COLO668 (cell line): ENCODE results near the gene NUDT4B.
"Not testable (repeated sequence)": the region's sequence is repeated elsewhere in the genome, so short reads cannot be mapped to it uniquely, and the experiment has no call there.

Experiments
- DNase-seq: peaks from one replicate; lab custom pipeline; 2025; ENCODE audit not compliant: unreplicated experiment; lab: John Stamatoyannopoulos, UW

NUDT4B gene

DNA sequence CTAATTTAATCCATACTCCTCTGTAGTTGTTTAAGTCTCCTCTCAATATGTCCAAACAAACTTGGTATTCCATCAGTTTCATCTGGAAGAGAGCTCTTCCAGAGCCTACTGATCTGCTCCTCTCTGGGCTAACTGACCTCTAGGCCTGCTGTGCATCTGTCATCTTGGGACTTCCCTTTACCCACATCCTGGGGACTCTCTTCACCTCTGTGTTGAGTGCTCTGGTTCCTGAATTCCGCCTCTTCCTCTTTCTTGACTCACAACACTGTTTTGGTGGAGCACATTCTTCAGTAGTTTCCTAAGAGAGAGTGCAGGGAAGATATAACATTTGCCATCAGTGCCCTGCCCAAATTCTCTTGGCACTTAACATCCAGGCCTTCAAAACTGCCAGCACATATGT lies 13.0 kb upstream of the NUDT4B start:
- DNase-seq = not testable (repeated sequence)

GRCh38 chr1:148738667-148739066 lies 9.9 kb upstream of the NUDT4B start:
- DNase-seq = not testable (repeated sequence)

DNA sequence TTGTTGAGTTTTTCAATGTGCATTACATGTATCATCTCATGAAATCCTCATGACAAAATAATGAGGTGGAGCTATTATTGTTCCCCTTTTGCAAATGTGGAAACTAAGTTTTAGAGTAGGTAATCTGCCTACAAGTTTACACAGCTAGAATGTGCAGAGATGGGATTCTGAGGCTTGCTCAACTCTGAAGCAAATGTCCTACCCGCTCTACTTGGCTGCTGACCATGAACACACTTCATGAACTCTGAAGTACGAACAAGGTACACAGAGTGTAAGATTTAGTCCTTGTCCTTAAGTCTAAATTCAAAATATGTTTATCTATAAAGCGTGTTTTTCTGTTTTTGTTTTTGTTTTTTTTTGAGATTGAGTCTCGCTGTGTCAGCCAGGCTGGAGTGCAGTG lies 5.4 kb upstream of the NUDT4B start:
- DNase-seq = not testable (repeated sequence)

DNA sequence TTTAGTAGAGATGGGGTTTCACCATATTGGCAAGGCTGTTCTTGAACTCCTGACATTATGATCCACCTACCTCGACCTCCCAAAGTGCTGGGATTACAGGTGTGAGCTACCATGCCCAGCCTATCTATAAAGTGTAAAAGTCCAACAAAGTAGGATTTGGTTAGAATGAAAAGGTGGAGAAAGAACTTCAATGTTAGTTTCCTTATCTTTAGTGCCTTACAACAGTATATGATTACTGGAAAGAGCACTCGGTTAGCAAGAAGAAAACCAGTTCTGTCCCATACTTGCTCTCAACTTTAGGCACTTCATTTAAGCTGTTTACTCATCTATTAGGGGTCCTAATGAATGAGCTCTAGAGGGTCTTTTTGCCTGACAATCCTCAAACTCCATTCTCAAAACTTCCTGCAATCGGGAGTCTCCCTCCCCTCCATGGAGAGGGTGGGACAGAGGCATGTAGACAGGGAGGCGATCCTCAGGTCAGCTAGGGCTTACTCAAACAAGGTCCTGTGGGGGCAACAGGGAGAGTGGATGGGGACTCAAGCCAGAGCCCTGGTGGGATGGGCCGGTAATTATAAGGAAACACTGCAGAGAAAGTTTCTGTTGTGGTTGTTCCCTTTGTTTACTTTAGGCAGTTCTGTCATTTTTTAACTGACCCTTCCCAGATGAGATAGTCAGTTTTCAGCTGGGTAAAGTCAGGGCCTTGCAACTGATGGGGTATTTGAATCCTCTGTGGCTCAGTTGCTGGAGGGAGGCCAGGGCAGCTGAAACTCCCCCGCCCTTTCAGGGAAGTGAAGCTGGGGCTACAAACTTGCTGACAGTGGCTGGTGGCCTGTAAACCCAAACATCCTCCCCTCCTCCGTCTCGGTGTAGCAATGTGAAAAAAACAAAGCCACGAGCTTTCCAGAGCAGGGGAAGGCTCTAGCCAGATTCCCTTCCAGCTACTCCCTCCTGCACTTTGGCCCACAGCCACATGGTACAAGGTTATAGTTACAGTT lies 4.6 kb upstream of the NUDT4B start:
- DNase-seq = not testable (repeated sequence)

- DNase-seq = not testable (repeated sequence)
Measured at GRCh38 chr1:148749335-148749681, 734 bp downstream of the NUDT4B start.

DNA sequence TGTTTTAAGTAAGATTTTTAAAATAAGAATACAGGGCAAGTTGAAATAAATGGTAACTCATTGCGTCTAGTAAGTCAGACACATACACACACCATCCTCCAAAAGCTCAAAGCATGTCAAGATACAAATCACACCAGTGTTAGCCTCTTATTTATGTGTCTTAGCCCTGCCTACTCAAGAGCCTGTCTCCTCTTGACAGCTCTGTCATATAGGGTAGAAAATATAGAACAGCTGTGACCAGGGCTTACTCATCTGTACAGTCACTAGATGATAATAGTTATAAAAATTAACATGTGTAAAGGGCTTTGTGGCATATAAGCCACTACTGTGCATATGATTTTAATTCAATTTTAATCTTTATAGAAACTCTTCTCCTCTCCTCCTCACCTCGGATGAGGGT lies 7.7 kb downstream of the NUDT4B start:
- not testable (repeated sequence) for DNase-seq

DNA sequence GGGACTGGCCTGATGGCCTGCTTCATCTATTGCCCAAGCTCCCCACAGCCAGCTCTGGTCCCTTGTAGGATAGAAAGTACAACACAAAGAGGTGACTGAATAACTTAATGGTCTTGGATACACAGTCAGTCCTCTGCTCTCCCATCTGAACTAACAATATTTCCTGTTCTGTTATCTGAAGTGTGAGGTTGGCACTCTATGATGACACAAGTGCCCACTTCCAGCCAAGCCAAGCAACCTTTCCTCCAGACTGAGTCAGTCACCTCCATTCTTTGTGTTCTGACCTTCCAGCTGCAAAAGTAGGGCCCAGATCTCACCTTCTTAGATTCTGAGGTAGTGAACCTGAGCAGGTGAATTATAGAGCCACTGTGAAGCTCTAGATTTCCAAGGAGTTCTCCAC lies 8.9 kb downstream of the NUDT4B start:
- not testable (repeated sequence) for DNase-seq

- not testable (repeated sequence) for DNase-seq
Measured at GRCh38 chr1:148758412-148758811, 9.8 kb downstream of the NUDT4B start.

DNA sequence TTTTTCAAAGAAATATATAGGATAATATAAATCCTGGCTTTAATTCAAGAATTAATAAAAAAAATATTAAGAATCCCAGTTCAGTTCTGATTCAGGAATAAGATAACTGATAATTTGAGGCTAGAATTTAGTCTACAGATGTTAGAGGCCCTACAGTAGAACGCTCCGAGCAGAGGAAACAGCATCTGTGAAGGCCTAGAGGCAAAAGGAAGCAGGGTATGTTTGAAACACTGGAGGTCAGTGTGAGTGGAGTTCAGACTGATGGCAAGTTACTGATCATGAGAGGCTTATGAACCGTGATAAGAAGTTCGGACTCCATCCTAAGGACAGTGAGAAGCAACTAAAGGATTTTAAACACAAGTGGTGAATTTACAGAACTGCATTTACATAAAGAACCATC lies 10.4 kb downstream of the NUDT4B start:
- DNase-seq = not testable (repeated sequence)

GRCh38 chr1:148759749-148760148 lies 11.2 kb downstream of the NUDT4B start:
- not testable (repeated sequence) for DNase-seq

DNA sequence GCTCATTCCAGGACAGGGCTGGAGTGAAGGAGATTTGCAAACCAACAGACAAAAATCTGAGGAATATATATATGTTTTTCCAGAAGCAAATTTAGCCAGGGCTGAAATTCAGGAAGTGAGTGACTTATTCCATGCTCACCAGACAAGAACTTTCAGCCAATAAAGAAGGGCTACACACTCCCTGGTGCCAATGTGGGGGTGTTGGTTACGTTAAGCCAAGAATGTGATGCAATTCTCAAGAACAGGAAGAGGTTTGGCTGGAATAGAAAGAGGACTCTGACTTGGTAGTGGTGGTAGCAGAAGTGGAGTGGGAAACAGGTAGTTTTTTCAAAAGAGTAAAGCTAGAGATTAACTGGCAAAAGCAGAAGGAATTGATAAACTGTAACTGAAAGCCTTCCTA lies 11.6 kb downstream of the NUDT4B start:
- not testable (repeated sequence) for DNase-seq

GRCh38 chr1:148761360-148761759 lies 12.8 kb downstream of the NUDT4B start:
- DNase-seq = not testable (repeated sequence)

DNA sequence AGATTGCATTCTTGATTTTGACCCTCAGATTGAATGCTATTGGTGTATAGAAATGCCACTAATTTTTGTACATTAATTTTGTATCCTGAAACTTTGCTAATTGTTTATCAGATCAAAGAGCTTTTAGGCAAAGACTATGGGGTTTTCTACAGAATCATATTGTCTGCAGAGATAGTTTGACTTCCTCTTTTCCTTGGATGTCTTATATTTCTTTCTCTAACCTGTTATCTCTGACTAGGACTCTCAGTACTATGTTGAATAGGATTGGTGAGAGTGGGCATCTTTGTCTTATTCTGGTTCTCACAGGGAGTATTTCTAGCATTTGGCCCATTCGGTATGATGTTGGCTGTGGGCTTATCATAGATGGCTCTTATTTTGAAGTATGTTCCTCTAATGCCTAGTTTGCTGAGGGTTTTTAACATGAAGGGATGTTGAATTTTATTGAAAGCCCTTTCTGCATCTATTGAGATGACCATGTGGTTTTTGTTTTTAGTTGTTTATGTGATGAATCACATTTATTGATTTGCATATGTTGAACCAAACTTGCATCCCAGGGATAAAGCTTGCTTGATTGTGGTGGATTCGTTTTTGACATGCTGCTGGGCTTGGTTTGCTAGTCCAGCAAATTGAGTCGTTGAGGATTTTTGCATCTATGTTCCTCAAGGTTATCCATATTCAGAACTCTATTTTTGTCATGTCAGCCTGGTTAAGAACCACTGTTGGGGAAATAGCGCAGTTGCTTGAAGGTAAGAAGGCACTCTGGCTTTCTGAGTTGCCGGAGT lies 16.9 kb downstream of the NUDT4B start:
- DNase-seq = not testable (repeated sequence)

DNA sequence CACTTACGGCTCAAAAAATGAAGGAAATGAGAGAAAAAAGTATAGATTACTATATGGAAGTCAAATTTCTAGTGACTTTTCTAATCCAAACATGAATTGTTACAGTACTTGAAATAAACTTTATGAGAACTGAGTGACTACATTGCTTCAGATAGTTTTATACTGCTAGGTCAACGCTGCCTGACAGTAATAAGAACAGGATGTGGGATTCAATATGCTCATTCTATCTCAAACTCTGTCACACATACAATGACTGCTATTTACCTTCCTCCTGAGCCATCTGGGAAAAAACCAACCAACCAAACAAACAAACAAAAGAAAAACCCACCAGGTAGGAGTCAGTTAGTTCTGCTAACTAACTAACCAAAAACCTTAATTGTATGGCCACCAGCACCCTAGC lies 20.0 kb downstream of the NUDT4B start:
- DNase-seq = not testable (repeated sequence)

GRCh38 chr1:148769495-148769894 lies 20.9 kb downstream of the NUDT4B start:
- DNase-seq = not testable (repeated sequence)

DNA sequence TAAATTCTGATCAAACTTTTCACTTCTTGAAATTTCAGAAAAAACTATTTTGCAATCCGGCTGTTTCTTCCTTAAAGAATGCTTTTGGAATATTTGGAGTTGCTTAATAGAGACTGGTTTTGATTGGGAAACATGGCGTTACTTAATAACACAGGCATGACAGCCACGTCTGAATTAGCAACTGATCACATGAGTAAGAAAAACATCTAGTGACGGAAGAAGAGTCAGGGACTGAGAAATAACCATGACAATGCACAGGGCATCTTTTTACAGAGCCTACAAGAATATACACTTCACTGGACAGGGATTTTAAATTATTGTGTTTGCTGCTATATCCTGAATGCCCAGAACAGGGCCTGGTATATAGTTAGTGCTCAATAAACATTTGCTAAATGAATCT lies 25.1 kb downstream of the NUDT4B start:
- DNase-seq = not testable (repeated sequence)

DNA sequence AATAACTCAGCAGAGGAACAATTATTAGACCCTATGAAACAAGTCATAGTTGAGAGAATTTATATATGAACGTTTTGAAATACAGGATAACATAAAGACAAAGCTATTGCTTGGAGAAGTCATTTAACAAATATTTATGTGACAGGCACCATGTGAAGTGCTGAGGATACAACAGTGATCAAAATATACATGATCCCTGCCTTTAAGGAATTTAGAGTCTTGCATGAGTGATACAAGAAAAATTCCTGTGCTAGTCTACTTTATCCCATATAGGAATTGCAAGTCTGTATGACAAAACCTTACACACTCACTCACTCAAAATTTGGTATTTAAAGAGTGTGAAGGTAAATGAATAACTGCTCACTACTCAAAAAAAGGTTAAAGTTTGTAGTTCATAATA lies 25.5 kb downstream of the NUDT4B start:
- not testable (repeated sequence) for DNase-seq

- DNase-seq = not testable (repeated sequence)
Measured at GRCh38 chr1:148775263-148775662, 26.7 kb downstream of the NUDT4B start.

DNA sequence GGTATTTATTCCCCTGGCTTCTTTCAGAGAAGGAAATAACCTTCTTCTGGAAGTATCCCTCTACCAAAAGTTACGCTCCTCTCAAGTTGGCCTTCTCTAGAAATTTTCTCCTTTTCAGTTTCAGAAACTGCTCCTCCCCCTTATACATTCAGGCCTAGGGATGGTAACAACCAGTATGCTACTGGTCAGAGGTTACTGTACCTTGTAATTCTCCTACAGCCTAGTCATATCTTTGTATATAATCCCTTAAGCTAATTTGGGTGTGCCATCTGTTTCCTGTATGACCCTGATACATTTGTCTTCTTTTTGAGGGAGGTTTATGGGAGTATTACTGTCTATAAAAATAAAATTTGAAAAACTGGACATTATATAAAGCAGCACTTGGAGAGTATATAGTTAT lies 29.1 kb downstream of the NUDT4B start:
- DNase-seq = not testable (repeated sequence)

GRCh38 chr1:148780404-148780803 lies 31.8 kb downstream of the NUDT4B start:
- not testable (repeated sequence) for DNase-seq

GRCh38 chr1:148791543-148792099 lies 43.0 kb downstream of the NUDT4B start:
- DNase-seq = not testable (repeated sequence)
